ENCODE results near the gene KCND3. TPM values are rescaled to one million over a fixed set of nuclear protein-coding genes. Genes with fewer than 3 reads are reported as not detected.
A peak's percentile ranks its signal among the peaks of the same experiment; 100 is the strongest.

KCND3 gene
- total RNA-seq, 1 donor from 2014 or later = 0.06 TPM

GRCh38 chr1:111906816-111907215, 82.7 kb downstream of the KCND3 start:
- no peak for DNase-seq (ENCODE audit: low spot score)
- H3K4me1 Mint-ChIP-seq = peaks cover 79% of the 10 kb centered on the region
- peaks cover 25% of the 10 kb centered on the region for H3F3A ChIP-seq (ENCODE audit: low read depth)
- H3K27me3 Mint-ChIP-seq (ENCODE audit: insufficient read depth, low read depth) = peaks cover 9% of the 10 kb centered on the region
- no peaks in the 10 kb centered on the region for H3K9me3 Mint-ChIP-seq
- H3K36me3 ChIP-seq = no peaks in the 10 kb centered on the region
- H3K9me3 ChIP-seq (ENCODE audit: low read depth) = no peaks in the 10 kb centered on the region
- no peak overlapping the region for H3K9ac ChIP-seq
- TF ChIP-seq EZH2phosphoT487 (IDR thresholded peaks at IDR 0.05) = no peak
- no peak for TF ChIP-seq EZH2 (IDR thresholded peaks at IDR 0.05)
- TF ChIP-seq CTCF (IDR thresholded peaks at IDR 0.05) = no peak
- peak overlapping the region; percentile 25 for H3K27ac Mint-ChIP-seq
- H4K20me1 ChIP-seq (ENCODE audit: low read depth) = peaks cover 4% of the 10 kb centered on the region
- no peaks in the 10 kb centered on the region for H3K27me3 ChIP-seq
- H3K79me2 ChIP-seq (ENCODE audit: low read depth) = no peaks in the 10 kb centered on the region
- no peak overlapping the region for H3K4me3 ChIP-seq
- peaks cover 43% of the 10 kb centered on the region for H3K4me1 ChIP-seq
- H3K27ac ChIP-seq = no peak overlapping the region
- H3K36me3 Mint-ChIP-seq = no peaks in the 10 kb centered on the region
- no peak overlapping the region for H2AFZ ChIP-seq (replicated peaks)
- H3K4me2 ChIP-seq = no peak overlapping the region
- peak overlapping the region; percentile 11 for H3K4me3 Mint-ChIP-seq

GRCh38 chr1:111906111-111906510, 83.4 kb downstream of the KCND3 start:
- no peak overlapping the region for H3K9ac ChIP-seq
- Mint-ChIP-seq H3K27ac (no peak overlapping the region), H3K36me3 (no peaks in the 10 kb centered on the region), H3K9me3 (no peaks in the 10 kb centered on the region), H3K4me3 (no peak overlapping the region), H3K27me3 (ENCODE audit: insufficient read depth, low read depth) (peaks cover 9% of the 10 kb centered on the region), H3K4me1 (peaks cover 80% of the 10 kb centered on the region)
- H3K27ac ChIP-seq = no peak overlapping the region
- no peak for TF ChIP-seq EZH2phosphoT487 (IDR thresholded peaks at IDR 0.05)
- TF ChIP-seq EZH2 (IDR thresholded peaks at IDR 0.05) = no peak
- H3F3A ChIP-seq (ENCODE audit: low read depth) = peaks cover 25% of the 10 kb centered on the region
- no peaks in the 10 kb centered on the region for H3K27me3 ChIP-seq
- no peaks in the 10 kb centered on the region for H3K36me3 ChIP-seq
- H3K4me1 ChIP-seq = peaks cover 50% of the 10 kb centered on the region
- no peak overlapping the region for H2AFZ ChIP-seq (replicated peaks)
- no peaks in the 10 kb centered on the region for H3K79me2 ChIP-seq (ENCODE audit: low read depth)
- no peaks in the 10 kb centered on the region for H3K9me3 ChIP-seq (ENCODE audit: low read depth)
- H4K20me1 ChIP-seq (ENCODE audit: low read depth) = peaks cover 4% of the 10 kb centered on the region
- DNase-seq (ENCODE audit: low spot score) = no peak
- H3K4me3 ChIP-seq = no peak overlapping the region
- H3K4me2 ChIP-seq = no peak overlapping the region

GRCh38 chr1:111904478-111905218, 84.8 kb downstream of the KCND3 start:
- peak overlapping the region; percentile 86 for H3K27ac ChIP-seq
- no peaks in the 10 kb centered on the region for H3K79me2 ChIP-seq (ENCODE audit: low read depth)
- peak overlapping the region; percentile 97 for H3K27ac Mint-ChIP-seq
- H3K4me3 ChIP-seq = no peak overlapping the region
- no peaks in the 10 kb centered on the region for H3K9me3 ChIP-seq (ENCODE audit: low read depth)
- H3K4me2 ChIP-seq = peak overlapping the region; percentile 68
- peaks cover 9% of the 10 kb centered on the region for H3K27me3 Mint-ChIP-seq (ENCODE audit: insufficient read depth, low read depth)
- H3K4me3 Mint-ChIP-seq = peak overlapping the region; percentile 74
- peaks cover 4% of the 10 kb centered on the region for H4K20me1 ChIP-seq (ENCODE audit: low read depth)
- H3K9ac ChIP-seq = no peak overlapping the region
- no peaks in the 10 kb centered on the region for H3K36me3 ChIP-seq
- H3F3A ChIP-seq (ENCODE audit: low read depth) = peaks cover 25% of the 10 kb centered on the region
- peaks cover 56% of the 10 kb centered on the region for H3K4me1 ChIP-seq
- no peak overlapping the region for H2AFZ ChIP-seq (replicated peaks)
- H3K36me3 Mint-ChIP-seq = no peaks in the 10 kb centered on the region
- peak; percentile 85 for DNase-seq (ENCODE audit: low spot score)
- H3K27me3 ChIP-seq = no peaks in the 10 kb centered on the region
- H3K4me1 Mint-ChIP-seq = peaks cover 69% of the 10 kb centered on the region
- TF ChIP-seq EZH2 (IDR thresholded peaks at IDR 0.05) (no peak), EZH2phosphoT487 (IDR thresholded peaks at IDR 0.05) (peak; percentile 43)
- no peaks in the 10 kb centered on the region for H3K9me3 Mint-ChIP-seq

GRCh38 chr1:111903871-111904449, 85.5 kb downstream of the KCND3 start:
- Histone ChIP-seq H3K36me3 (no peaks in the 10 kb centered on the region), H3K27ac (peak overlapping the region; percentile 86), H4K20me1 (ENCODE audit: low read depth) (peaks cover 4% of the 10 kb centered on the region), H3F3A (ENCODE audit: low read depth) (peaks cover 25% of the 10 kb centered on the region), H3K4me1 (peaks cover 50% of the 10 kb centered on the region), H3K4me3 (no peak overlapping the region), H3K9ac (no peak overlapping the region), H3K79me2 (ENCODE audit: low read depth) (no peaks in the 10 kb centered on the region), H3K4me2 (peak overlapping the region; percentile 68), H3K9me3 (ENCODE audit: low read depth) (no peaks in the 10 kb centered on the region), H3K27me3 (no peaks in the 10 kb centered on the region), H2AFZ (replicated peaks) (no peak overlapping the region)
- peak; percentile 42 for DNase-seq (ENCODE audit: low spot score)
- Mint-ChIP-seq H3K4me1 (peaks cover 62% of the 10 kb centered on the region), H3K27ac (peak overlapping the region; percentile 97), H3K36me3 (no peaks in the 10 kb centered on the region), H3K4me3 (peak overlapping the region; percentile 62), H3K27me3 (ENCODE audit: insufficient read depth, low read depth) (peaks cover 2% of the 10 kb centered on the region), H3K9me3 (no peaks in the 10 kb centered on the region)
- TF ChIP-seq EZH2phosphoT487 (IDR thresholded peaks at IDR 0.05) (no peak), EZH2 (IDR thresholded peaks at IDR 0.05) (no peak), CTCF (IDR thresholded peaks at IDR 0.05) (no peak)

Measured in neural progenitor cell (in vitro differentiated cells).